Mucosa of gallbladder (tissue), 1 donor: ENCODE measurements around the gene KCNJ9. TPM values are rescaled to one million over a fixed set of nuclear protein-coding genes. Genes with fewer than 3 reads are reported as not detected.
"Not testable (repeated sequence)": the region's sequence is repeated elsewhere in the genome, so short reads cannot be mapped to it uniquely, and the experiment has no call there.

ENCODE experiments used
- DNase-seq: peaks from one replicate; pipeline ENCODE4 v3.0.0-alpha.2; 2020; ENCODE audit warnings: low spot score
- total RNA-seq: library from RNA; stranded (reverse); gene quantifications from one replicate; pipeline ENCODE4 v1.2.1, GENCODE V29; 2021
- donor health status: DM: no; HTN: no; CAD: no.

Gene KCNJ9
- total RNA-seq, 1 donor from 2014 or later = not detected

DNA sequence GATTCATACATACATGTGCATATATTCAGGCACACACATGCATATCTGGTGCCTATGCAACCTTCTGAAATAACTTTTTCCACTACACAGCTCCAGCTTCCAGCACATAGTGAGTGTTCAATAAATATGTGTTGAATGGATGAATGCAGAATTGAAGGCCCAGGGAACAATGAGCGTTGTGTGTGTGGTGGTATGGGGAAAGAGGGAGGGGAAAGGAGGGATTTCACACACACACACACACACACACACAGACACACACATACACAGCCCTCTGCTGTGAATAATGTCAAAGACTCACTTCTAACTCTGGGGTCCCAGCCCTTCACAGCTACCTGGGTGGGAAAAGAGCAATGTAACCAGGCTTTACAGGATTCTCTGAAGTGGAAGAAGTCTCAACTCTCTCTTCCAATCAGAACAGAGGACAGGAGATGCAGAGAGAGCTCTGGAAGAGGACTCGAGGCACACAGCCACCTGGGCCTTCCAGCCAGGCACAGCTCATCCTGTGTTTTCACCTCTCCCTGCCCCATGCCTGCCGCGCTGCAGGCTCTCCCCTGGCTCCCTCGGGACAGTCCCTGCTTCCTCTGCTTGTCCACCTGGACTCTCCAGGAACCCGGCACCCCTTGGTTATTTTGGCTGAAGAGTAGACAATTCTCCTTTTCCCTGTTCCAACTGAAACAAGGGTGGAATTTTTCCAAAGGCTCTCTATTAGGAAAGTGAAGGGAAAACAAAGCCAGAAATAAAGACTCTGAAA, 22.5 kb downstream of the KCNJ9 start:
- DNase-seq = no peak

DNA sequence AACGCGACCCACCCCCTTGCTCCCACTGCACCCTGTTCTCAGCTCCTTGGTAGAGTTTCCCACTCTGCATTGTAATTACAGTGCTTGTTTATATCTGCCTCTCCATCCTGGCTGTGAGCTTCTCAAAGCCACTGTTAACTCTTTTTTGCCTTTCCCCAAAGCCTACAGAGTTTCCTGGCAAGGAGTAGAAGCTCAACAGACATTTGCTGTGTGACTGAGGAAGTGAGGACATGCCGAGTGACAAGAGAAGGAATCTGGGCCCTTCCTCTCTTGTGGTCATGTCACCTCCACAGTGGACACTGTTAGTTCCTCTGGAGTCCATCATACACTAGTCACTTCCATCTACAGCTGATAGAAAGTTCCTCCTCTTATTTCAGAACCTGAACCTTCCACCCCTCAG, 23.1 kb downstream of the KCNJ9 start:
- DNase-seq = no peak

DNA sequence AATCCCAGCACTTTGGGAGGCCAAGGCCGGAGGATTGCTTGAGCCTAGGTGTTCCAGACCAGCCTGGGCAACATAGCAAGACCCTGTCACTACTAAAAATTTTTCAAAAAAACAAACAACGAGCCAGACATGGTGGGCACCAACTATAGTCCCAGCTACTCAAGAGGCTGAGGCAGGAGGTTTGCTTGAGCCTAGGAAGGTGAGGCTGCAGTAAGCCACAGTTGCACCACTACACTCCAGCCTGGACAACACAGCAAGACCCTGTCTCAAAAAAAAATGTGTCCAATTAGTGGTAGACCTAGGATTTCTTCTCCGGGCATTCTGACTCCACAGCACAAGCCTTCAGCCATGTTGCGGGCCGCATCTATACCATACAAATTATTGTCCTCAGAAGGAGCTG, 23.8 kb downstream of the KCNJ9 start:
- DNase-seq = no peak

DNA sequence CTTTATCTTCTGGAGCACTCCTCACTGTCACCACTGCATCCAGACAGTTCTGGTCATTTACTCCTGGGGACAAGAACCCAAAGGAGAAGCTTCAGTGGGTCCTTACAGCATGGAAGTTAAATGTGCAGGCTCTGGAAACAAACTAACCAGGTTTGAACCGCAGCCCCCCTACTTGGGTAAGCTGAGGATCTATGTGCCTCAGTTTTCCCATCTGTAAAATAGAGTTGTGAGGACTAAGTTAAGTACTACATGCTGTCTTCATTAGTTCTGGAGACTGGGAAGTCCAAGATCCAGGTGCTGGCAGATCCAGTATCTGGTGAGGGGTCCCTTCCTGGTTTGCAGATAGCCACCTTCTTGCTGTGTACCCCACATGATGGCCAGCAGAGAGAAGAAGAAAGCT, 26.2 kb downstream of the KCNJ9 start:
- DNase-seq = no peak

DNA sequence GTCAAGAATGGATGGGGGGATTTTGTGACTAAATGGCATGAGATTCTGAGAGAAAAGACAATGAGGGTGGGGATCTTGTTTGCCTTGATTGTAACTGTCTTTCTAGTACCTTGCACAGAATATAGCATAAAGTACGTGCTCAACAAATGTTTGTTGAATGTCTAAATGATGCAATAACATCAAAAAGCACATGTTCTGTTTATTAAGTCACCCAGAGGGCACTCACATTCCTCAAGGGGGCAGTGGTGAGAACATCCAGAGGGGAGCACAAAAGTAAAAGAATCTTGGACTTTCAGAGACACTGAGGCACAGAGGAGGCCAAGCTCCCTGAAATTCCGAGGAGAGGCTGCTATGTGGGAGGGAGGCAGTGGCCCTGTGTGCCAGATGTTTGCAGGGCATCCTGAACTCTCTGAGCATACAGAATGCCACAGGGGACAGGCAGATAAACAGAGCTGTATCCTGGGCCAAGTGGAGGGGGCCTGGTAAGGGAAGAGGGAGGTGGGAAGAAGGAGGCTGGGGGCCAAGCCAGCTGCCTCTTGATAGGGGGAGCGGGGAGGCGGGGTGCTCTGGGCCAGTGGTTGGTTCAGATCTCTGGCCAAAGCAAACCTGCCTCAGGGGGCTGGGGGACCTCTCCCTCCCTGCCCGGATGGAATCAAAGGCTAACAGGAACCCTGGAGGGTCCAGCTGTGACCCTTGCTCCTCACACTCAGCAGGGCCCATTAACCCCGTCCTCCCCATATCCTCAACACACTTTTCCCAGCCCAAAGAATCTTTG, 27.7 kb downstream of the KCNJ9 start:
- DNase-seq = no peak

DNA sequence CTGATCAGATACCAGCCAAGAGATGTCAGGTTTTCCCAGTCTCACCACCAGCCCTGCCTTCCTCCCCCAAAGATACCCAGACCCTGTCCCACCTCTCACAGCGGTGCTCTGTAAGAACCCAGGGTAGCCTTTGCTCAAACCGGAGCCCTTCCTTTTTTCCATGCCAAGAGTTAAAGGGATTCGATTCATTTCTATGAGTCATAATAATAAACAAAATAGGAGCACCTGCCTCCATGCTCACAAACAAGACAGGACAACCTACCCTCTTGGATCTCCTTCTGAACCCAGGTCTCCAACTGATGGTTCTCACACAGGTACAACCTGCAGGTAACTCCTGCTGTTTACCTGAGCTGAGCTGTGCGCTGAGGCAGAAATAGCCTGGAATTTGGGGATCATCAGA, 28.3 kb downstream of the KCNJ9 start:
- DNase-seq = no peak

DNA sequence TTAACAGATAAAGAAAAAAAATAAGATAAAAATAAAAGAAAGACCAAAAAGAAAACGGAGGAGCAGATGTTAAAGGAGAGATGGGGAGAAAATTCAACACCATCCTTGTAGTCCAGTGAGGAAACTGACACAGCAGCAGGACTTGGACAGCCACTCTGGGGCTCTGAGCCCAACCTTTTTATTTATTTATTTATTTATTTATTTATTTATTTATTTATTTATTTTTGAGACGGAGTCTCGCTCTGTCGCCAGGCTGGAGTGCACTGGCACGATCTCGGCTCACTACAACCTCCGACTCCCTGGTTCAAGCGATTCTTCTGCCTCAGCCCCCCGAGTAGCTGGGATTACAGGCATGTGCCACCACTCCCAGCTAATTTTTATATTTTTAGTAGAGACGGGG, 30.1 kb downstream of the KCNJ9 start:
- DNase-seq = not testable (repeated sequence)

DNA sequence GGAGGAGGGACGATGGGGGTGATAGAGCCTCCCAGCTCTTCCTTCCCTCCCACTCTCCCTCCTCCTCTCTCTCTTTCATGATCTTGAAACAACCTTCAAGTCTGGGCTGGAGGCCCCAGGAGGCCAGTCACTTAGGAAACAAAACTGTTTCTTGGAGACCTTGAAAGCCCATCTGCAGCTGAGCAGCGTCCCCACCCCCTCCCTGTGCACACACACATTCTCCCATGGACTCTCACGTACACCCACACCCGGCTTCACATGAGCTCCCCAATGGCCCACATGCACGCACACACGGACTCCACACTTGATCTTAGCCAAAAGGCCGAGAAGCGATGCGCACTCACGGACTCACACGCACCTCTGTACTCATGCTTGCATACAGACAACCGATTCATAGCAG, 31.0 kb downstream of the KCNJ9 start:
- no peak for DNase-seq

DNA sequence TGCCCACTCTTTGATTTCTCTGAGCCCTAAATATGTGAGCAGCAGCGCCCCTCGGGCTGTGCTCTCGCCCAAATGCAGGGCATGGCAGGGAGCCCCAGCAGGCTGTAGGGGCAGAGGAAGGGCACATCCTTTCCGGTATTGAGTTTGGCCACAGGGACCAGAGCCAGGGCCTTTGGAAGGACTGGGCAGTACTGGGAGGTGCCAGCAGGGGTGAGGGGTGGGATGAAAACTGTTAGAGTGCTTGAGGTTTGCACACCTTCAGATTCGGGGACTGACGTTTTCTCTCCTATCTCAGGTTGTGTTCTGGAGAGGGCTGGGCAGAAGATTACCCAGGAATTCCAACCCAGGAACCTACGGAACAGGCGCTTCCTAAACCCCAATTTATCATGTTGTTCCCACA, 32.1 kb downstream of the KCNJ9 start:
- no peak for DNase-seq

DNA sequence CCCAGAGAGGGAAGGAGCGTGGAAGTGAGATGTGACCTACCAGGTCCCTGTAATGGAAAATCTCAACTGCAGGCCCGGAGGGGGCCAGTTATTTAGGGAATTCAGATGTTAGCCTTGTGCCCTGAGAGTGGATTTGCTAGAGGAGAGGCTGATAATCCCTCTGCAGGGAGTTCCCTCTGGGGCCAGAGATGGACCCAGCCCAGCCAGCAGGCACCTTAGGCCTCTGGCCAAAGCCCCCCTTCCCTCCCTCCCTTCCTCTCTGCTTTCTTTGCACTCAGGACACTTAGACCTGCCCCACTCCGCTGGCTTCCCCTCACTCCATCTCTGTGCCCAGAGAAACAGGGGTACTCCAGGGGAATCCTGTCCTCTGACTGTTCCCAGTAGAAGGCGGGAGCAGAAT, 32.7 kb downstream of the KCNJ9 start:
- no peak for DNase-seq

DNA sequence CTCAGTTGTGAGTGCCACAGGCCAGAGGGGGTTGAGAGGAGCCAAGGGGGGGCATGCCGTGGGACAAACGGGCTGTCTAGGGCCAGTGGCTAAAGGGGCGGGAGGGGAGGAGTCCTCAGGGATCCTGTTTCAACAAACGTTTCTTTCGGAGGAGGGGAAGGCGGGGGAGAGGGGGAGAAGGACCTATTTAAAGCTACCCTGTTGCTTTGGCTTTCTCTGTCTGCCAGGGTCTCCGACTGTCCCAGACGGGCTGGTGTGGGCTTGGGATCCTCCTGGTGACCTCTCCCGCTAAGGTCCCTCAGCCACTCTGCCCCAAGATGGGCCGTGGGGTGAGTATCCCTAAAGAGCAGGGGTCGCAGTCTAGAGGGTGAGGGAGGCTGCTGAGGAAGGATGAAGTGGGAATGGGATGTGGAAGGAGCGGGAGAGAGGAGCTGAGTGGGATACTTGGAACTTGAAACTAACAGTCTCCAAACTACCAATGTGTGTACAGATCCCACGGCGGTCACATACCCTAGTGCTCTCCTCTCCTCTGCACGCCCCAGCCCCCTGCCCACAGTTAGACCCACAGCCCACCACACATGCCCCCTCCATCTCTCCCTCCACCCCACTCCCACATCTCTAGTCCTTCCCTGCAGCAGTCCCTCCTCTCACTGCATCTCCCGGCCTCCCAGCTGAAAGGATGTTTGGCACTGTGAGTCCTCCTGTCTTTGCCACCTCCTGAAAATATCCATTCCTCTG, 34.4 kb downstream of the KCNJ9 start, which contains the start of gene ATP1A2:
Gene ATP1A2, plus strand, starts transcription at position 215 of the 738 bp plus-strand sequence. Its CDS starts 103 bp downstream, at position 318.
- no peak for DNase-seq

DNA sequence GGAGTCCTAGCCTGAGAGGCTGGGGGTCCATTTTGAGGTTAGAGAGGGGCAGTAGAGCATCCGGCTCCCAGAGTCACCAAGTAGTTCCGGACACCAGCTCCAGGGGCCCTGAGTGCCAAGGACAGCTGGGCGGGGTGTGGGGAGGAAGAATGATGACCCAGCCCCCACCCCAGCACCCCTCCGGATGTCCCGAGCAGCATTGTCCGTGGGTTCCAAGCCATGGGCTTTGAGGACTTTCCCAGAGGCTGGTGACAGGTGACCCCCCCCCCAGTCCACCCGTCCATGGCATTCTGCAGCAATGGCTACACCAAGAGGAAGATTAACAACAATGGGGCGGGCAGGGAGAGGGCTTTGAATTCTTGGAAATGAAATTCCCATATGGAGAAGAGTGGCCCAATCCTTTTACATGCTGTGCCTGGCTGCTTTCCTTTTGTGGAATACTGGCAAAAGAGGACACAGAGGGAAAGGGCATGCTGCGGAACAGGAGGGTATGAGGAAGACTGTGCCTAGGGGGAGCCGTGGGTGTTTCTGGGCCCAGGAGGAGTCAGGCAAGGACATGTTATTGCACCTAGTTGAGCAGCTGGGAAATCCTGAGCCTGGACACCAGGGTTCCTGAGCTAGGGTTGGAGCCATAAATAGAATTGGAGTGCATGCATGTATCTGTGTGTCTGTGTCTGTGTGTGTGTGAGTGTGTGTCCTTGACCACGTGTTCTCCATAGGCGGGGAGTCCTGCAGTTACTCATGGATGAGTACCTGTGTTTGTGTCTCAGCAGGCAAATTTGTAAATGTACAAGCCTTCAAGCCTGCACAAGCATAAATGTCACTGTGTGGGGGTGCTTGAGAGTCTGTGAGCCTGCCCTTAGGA, 35.2 kb downstream of the KCNJ9 start:
- DNase-seq = no peak

DNA sequence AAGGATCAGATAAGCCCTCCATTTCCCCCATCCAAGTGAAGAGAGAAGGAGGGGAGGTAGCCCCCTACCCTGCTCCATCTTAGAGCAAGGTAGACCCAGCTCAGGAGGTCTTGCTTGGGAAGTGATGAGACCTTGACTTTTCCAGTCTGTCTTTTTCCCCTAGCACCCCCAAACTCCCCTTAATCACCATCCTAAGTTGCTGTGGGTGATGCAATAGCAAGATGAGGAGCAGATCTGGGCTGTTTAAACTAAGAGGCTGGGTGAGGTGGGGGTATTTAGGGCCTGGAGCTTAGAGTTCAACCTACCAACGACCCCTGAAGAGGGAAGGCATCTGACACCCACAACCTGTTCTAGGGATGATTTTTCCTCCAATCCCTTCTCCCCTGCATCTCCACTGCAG, 36.0 kb downstream of the KCNJ9 start:
- no peak for DNase-seq

DNA sequence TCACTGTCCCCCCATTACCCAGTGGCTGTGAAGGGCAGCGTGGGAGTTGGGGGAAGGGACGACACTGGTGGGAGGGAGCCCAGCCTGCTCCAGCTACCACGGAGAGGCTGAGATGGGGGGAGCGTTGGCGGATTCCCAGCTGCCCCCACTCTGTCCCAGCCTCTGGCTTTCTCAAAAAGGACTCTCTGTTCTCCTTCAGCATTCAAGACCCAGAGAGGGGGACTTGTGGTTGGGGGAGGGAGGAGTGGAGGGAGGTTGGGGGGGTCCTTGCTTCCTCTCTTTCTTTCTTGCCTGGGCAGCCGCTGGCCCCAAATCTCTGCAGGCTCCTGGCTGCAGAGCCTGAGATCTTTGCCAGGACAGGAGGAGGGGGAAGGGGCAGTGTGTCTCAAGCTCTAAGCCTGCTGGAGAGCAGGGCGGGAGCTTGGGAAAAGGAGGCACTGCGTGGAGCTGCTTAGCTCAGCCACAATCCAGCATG, 36.4 kb downstream of the KCNJ9 start:
- DNase-seq = no peak

DNA sequence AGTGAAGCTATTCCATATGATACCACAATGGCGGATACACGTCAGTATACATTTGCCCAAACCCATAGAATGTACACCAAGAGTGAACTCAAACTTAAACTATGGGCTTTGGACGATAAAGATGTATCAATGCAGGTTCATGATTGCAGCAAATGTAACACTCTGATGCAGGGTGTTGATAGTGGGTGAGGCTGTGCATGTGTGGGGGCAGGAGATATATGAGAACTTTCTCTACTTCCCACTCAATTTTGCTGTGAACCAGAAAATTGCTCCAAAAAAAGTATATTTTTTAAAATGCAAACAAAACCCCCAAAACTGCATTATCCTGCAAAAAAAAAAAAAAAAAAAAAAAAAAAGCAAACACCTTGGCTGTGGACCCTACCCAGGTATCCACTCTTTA, 37.6 kb downstream of the KCNJ9 start:
- no peak for DNase-seq

DNA sequence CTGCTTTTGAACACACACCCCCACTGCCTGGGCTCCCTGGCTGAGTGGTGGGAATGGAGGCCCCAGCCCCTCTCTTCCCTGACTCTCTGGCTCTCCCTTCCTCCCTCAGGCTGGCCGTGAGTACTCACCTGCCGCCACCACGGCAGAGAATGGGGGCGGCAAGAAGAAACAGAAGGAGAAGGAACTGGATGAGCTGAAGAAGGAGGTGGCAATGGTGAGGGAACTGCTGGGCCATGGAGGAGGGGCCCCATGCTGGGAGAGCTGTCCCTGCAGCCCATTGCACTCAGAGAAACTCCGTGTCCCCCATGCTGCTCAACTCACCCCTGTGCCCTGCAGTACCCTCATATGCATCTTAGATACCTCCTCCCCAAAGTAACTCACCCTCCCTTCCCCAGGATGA, 39.5 kb downstream of the KCNJ9 start:
- no peak for DNase-seq

DNA sequence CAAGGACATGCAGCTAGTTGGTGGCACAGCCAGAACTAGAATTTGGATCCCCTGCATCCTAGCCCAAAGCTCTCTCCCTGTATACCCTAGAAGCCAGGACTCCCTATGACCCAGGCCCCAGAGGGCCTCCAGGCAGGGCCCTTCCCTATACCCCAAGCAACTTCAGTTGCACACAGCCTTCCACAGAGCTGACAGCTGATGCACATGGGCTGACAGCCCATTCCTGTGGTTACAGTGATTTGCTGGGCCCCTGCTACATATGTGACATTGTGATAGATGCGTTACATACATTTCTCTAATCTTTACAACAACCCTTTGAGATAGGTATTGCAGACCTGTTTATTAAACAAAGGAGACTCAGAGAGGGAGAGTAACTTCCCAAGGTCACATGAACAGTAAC, 40.0 kb downstream of the KCNJ9 start:
- no peak for DNase-seq

DNA sequence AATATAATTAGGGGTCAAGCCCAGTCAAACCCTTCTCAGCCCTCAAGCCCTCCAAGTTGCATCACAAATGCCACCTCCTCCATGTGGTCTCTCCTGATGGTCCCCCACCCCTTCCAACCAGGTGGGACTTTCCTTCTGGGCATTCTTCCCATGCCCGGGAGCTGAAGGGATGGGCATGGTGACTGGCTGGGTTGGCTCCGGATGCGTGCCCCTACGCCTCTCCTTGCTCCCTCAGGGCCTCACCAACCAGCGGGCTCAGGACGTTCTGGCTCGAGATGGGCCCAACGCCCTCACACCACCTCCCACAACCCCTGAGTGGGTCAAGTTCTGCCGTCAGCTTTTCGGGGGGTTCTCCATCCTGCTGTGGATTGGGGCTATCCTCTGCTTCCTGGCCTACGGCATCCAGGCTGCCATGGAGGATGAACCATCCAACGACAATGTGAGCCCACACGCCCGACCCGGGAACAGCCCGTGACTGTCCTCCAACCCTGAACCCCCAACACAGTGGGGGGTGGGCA, 41.7 kb downstream of the KCNJ9 start:
- no peak for DNase-seq

DNA sequence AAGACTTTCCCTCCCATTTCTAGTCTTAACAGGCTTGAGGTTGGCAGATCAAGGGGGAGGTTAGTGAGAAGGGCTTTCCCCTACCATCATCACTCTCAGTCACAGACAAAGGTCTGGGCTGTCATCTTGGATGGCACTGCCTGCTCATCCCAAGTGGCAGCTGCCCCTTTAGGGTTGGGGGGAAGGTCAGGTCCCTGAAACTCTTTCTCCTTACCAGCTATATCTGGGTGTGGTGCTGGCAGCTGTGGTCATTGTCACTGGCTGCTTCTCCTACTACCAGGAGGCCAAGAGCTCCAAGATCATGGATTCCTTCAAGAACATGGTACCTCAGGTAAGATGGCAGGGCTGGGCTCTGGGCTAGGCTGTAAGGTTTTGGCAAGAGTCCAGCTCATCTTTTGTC, 42.4 kb downstream of the KCNJ9 start:
- DNase-seq = no peak

DNA sequence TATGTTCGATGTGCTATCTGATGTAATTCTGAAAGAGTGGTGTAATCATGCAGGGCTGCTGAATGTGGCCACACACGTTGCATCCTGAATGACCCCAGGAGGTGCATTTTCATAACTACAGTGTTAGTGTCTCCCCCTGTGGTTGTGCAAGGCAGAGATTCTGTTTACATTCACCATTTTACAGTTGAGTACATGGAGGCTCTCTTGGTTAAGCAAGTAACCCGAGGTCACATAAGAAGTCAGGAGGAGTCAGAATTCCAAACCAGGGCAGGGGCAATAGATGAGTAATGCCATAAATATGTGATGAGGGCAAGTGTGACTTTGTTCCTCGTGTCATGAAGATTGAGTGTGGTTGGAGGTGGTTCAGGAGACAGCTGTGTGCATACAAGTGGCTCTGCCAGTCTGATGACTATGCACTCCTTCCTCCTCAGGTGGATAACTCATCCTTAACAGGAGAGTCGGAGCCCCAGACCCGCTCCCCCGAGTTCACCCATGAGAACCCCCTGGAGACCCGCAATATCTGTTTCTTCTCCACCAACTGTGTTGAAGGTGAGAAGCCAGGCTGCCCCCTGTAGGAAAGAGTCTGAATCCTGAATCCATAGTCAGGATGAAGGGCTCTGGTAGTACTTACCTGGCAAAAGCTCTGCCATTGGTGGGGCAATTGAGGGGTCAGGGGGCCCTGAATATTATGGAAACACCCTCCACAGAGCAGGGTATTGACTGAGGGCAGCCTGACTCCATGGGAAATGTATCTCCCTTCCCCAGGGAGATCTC, 43.6 kb downstream of the KCNJ9 start:
- no peak for DNase-seq
